C4-2B (cell line): ENCODE data around the gene ZSCAN23.

Experiments used
- CTCF ChIP-seq: fragments of 450-650 bp; conservative IDR thresholded peaks from 2 replicates; pipeline ENCODE4 v1.5.1; 2017; ENCODE audit warnings: mild to moderate bottlenecking
- ZFX ChIP-seq: fragments of 450-650 bp; IDR thresholded peaks from 2 replicates; pipeline ENCODE4 v1.6.1; 2017

- no peak for TF ChIP-seq CTCF
- TF ChIP-seq ZFX = no peak
Observed at GRCh38 chr6:28402197-28402596, 41.1 kb downstream of the ZSCAN23 start.
